Esophagus muscularis mucosa (tissue), 4 donors: Measurements from ENCODE around the gene TGFBI. TPM values are rescaled to one million over a fixed set of nuclear protein-coding genes. Genes with fewer than 3 reads are reported as not detected.
"Not testable (repeated sequence)": the region's sequence is repeated elsewhere in the genome, so short reads cannot be mapped to it uniquely, and the experiment has no call there.

Experiments
- DNase-seq: peaks from one replicate; pipeline ENCODE4 v3.0.0-alpha.2; 2017; ENCODE audit errors: extremely low spot score
- H3K27ac ChIP-seq, 4 donors: fragments of 200-600 bp; sonication (generic); replicated peaks in 1 of 4; 1 replicate in 3 of 4; 2 replicates in 1 of 4; pipeline ENCODE4 v1.5.1; 2016 to 2019; ENCODE audit warnings: mild to moderate bottlenecking in 1 of 4
- H3K27me3 ChIP-seq, 4 donors: fragments of 200-600 bp; sonication (generic); one replicate each; pipeline versions ENCODE4 v1.5.1 to v1.6.0; 2016 to 2019
- H3K36me3 ChIP-seq, 4 donors: fragments of 200-600 bp; sonication (generic); one replicate each; pipeline ENCODE4 v1.5.1; 2016 to 2019
- H3K4me1 ChIP-seq, 4 donors: fragments of 200-600 bp; sonication (generic); one replicate each; pipeline ENCODE4 v1.5.1; 2016 to 2019
- H3K4me3 ChIP-seq, 4 donors: fragments of 200-600 bp; sonication (generic); 1 replicate in 2 of 4; 2 replicates in 2 of 4; pipeline ENCODE4 v1.5.1; 2016 to 2019; ENCODE audit warnings: mild to moderate bottlenecking in 4 of 4, moderate library complexity in 1 of 4
- H3K9me3 ChIP-seq, 4 donors: fragments of 200-600 bp; sonication (generic); 1 replicate in 3 of 4; 2 replicates in 1 of 4; pipeline ENCODE4 v1.5.1; 2016 to 2019
- CTCF ChIP-seq, 3 experiments: fragments of 200-600 bp in 2 of 3; fragments of 450-650 bp in 1 of 3; sonication (generic) in 2 of 3; IDR thresholded peaks; one replicate each; pipeline ENCODE4 v1.5.1; 2017 to 2019; ENCODE audit warnings: antibody characterized with exemption in 3 of 3, mild to moderate bottlenecking in 2 of 3, moderate library complexity in 1 of 3
- EP300 ChIP-seq: sonication (generic); formaldehyde crosslinking; IDR thresholded peaks from one replicate; pipeline ENCODE4 v1.6.1; 2017; ENCODE audit warnings: antibody characterized with exemption
- POLR2A ChIP-seq: fragments of 450-650 bp; IDR thresholded peaks from one replicate; pipeline ENCODE4 v1.6.1; 2017; ENCODE audit warnings: antibody characterized with exemption, moderate library complexity, mild to moderate bottlenecking, low read depth
- POLR2AphosphoS5 ChIP-seq, 2 donors: sonication (generic); formaldehyde crosslinking; IDR thresholded peaks; one replicate each; pipeline ENCODE4 v1.6.1; 2017; ENCODE audit warnings: antibody characterized with exemption in 2 of 2
- WGBS: methylation state at CpG from one replicate; pipeline ENCODE4 v1.1.5; 2018; 5-methylcytosine and 5-hydroxymethylcytosine counted together
- intact Hi-C: fragments of 100-400 bp; cut with DNase I; formaldehyde crosslinking; loops from one replicate; pipeline ENCODE4 v1.15.1; 2023
- total RNA-seq, 4 donors: library from RNA; depleted of rRNA; stranded (reverse); fragments of >200 nt; gene quantifications; one replicate each; pipeline versions ENCODE4 v1.1.0 to v1.2.1, GENCODE V29; 2016

Gene TGFBI
- total RNA-seq, 4 donors from 2014 or later: 62.3 to 128 (median 92.9) TPM

- WGBS: 97% methylated on average over 8 of the region's 8 CpGs
- Histone ChIP-seq H3K27ac (no peak overlapping the region), H3K36me3 (peaks cover 0 to 45% (median 20%) of the 10 kb centered on the region in 4 donors), H3K9me3 (no peaks in the 10 kb centered on the region), H3K27me3 (no peaks in the 10 kb centered on the region), H3K4me3 (no peak overlapping the region), H3K4me1 (peaks cover 7 to 23% (median 10%) of the 10 kb centered on the region in 4 donors)
- TF ChIP-seq POLR2AphosphoS5 (IDR thresholded peaks at IDR 0.05) (no peak), CTCF (IDR thresholded peaks at IDR 0.05) (no peak), EP300 (no peak)
- no peak for DNase-seq
- intact Hi-C loops: no loop called here
Observed at GRCh38 chr5:136043968-136044610, 15.3 kb downstream of the TGFBI start.

GRCh38 chr5:136045026-136045425, 16.2 kb downstream of the TGFBI start:
- DNase-seq, H3K27me3 ChIP-seq, intact Hi-C loops, H3K4me3 ChIP-seq, H3K27ac ChIP-seq, H3K9me3 ChIP-seq: not testable (repeated sequence)
- Histone ChIP-seq H3K36me3 (peaks cover 0 to 50% (median 29%) of the 10 kb centered on the region in 4 donors), H3K4me1 (peaks cover 7 to 23% (median 10%) of the 10 kb centered on the region in 4 donors)
- 84% methylated on average over 8 of the region's 8 CpGs for WGBS

GRCh38 chr5:136046246-136046645, 17.5 kb downstream of the TGFBI start:
- DNase-seq: no peak
- Histone ChIP-seq H3K9me3 (no peaks in the 10 kb centered on the region), H3K4me1 (peaks cover under 1 to 18% (median 2%) of the 10 kb centered on the region in 4 donors), H3K27ac (no peak overlapping the region), H3K4me3 (no peak overlapping the region), H3K36me3 (peaks cover 0 to 62% (median 38%) of the 10 kb centered on the region in 4 donors), H3K27me3 (no peaks in the 10 kb centered on the region)
- intact Hi-C loops: no loop called here
- 63% methylated on average over 12 of the region's 12 CpGs for WGBS
- TF ChIP-seq POLR2A (no peak), POLR2AphosphoS5 (IDR thresholded peaks at IDR 0.05) (no peak), EP300 (no peak), CTCF (IDR thresholded peaks at IDR 0.05) (no peak)

GRCh38 chr5:136047858-136048257, 19.1 kb downstream of the TGFBI start:
- Histone ChIP-seq H3K4me1 (peaks cover 0 to 13% (median under 1%) of the 10 kb centered on the region in 4 donors), H3K27me3 (no peaks in the 10 kb centered on the region), H3K9me3 (no peaks in the 10 kb centered on the region), H3K27ac (no peak overlapping the region), H3K4me3 (no peak overlapping the region), H3K36me3 (peaks cover 0 to 66% (median 43%) of the 10 kb centered on the region in 4 donors)
- WGBS: 72% methylated on average over 8 of the region's 8 CpGs
- TF ChIP-seq EP300 (no peak), CTCF (IDR thresholded peaks at IDR 0.05) (no peak), POLR2A (no peak), POLR2AphosphoS5 (IDR thresholded peaks at IDR 0.05) (no peak)
- no peak for DNase-seq
- intact Hi-C loops: no loop called here

GRCh38 chr5:136048966-136049365, 20.2 kb downstream of the TGFBI start:
- Histone ChIP-seq H3K36me3 (peaks cover 0 to 62% (median 44%) of the 10 kb centered on the region in 4 donors), H3K27ac (no peak overlapping the region), H3K27me3 (no peaks in the 10 kb centered on the region), H3K4me1 (peaks cover 3 to 12% (median 10%) of the 10 kb centered on the region in 4 donors), H3K9me3 (no peaks in the 10 kb centered on the region), H3K4me3 (no peak overlapping the region)
- intact Hi-C loops: no loop called here
- no peak for DNase-seq
- WGBS: 89% methylated on average over 6 of the region's 6 CpGs
- TF ChIP-seq EP300: no peak
